Middle frontal gyrus (tissue), 1 donor: ENCODE results near the gene SRM.
"Not testable (repeated sequence)": the region's sequence is repeated elsewhere in the genome, so short reads cannot be mapped to it uniquely, and the experiment has no call there.

Experiments used
- DNase-seq: peaks from one replicate; pipeline ENCODE4 v3.0.0-alpha.2; 2015; ENCODE audit warnings: low spot score; ENCODE audit errors: extremely low spot score

Gene SRM

DNA sequence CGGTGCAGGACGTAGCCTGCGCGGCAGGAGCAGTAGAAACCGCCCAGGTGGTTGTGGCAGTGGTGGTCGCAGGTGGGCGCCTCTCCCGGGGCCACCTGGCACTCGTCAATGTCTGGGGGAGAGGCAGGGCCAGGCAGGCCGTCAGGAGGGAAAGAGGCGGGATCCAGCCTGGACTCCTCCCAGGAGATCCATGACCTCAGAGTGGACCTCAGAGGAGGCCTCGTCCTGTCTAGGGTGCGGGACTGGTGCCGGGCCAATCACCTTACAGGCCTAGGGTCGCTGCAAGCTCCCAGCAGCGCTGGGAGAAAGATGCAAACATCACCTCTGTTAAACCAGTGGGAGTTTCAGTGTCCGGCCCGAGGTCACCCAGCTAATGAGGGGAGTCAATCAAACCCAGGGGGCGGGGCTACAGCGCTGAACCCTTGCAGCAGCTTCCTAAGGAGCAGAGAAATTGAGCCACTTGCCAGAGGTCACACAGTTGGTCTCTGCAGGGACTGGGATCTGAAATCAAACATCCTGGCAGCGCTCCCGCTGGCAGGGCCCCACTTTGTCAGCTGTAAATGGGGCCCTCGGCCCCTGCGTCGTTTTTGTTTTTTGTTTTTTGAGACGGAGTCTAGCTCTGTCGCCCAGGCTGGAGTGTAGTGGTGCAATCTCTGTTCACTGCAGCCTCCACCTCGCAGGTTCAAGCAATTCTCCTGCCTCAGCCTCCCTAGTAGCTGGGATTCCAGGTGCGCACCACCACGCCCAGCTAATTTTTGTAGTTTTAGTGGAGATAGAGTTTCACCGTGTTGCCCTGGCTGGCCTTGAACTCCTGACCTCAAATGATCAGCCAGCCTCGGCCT is 14.2 kb downstream of the SRM start:
- DNase-seq = no peak

GRCh38 chr1:11044849-11045427 is 14.9 kb downstream of the SRM start:
- DNase-seq = no peak

- DNase-seq = no peak
Measured at GRCh38 chr1:11044086-11044848, 15.6 kb downstream of the SRM start.

DNA sequence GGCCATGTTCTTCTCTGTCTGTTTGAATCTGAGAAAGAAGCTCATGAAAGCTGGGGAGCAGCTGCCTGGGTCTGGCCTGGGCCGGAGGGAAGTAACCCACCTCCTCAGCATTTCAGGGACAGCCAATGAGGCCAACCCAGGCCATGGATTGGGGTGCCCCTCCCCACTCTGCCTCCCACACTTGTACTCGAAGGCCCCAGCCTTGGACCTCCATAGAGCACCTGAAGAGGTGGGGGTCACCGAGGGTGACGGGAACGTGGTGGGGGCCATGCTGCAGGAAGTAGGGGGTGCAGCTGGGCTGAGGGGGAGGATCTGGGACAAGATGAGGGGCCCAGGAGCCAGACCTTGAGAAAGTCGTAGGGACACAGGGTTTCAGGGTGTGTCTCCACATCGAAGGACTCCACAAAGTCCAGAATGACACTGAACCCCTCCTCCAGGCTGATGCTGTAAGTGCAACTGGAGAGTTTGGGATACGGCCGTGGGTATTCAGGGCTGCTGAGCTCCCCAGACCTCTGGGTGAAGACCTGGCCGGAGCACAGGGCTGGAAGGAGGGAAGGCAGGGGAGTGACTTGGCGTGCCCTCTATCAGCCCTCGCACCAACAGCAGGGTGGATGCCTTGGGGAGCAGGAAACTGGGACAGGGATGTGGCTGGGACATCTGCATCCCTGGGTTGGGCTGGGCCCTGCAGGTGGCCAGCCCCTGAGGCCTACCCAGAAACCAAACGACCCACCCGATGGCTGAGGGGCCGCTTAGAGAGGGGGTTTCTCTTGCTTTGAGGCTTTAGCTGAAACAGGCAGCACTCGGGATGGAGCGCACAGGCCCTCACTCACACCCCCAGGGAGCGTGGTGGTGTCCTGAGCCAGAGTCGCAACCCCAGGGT is 16.6 kb downstream of the SRM start:
- no peak for DNase-seq

DNA sequence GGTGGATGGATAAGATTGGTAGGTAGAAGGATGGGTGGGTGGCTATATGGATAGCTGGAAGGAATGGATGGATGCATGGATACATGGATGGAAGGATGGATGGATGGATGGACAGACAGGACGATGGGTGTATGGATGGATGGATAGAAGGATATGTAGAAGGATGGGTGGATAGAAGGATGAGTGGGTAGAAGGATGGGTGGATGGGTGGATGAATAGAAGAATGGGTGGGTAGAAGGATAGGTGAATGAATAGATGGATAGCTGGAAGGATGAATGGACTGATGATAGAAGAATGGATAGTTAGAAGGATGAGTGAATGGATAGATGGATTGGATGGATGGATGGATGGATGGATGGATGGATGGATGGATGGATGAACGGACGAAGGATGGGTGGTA is 17.8 kb downstream of the SRM start:
- no peak for DNase-seq

- DNase-seq = no peak
Measured at GRCh38 chr1:11041048-11041447, 18.8 kb downstream of the SRM start.

GRCh38 chr1:11040105-11040429 is 19.8 kb downstream of the SRM start:
- DNase-seq = not testable (repeated sequence)

- no peak for DNase-seq
Measured at GRCh38 chr1:11039351-11040104, 20.3 kb downstream of the SRM start.

DNA sequence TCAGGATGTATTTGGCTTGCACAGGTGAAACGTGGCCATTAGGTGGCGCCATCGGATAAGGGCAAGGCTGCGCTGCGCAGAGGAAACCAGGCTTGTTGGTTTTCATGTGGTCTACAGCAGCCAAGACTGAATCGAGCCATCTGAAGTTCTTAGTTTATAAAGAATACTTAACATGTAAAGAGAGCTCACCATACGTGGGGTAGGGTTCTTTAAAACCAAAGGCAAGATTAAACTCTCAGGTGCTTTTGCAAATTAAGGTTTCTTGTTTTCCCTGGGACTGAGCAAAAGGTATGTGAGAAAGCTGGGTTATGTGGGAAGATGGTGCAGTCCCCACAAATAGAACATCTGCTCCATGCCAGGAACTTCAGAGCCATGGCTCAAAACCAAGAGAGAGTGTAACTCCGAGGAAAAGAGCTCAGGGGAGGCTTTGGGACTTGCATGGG is 22.1 kb downstream of the SRM start:
- peak; percentile 83 for DNase-seq

DNA sequence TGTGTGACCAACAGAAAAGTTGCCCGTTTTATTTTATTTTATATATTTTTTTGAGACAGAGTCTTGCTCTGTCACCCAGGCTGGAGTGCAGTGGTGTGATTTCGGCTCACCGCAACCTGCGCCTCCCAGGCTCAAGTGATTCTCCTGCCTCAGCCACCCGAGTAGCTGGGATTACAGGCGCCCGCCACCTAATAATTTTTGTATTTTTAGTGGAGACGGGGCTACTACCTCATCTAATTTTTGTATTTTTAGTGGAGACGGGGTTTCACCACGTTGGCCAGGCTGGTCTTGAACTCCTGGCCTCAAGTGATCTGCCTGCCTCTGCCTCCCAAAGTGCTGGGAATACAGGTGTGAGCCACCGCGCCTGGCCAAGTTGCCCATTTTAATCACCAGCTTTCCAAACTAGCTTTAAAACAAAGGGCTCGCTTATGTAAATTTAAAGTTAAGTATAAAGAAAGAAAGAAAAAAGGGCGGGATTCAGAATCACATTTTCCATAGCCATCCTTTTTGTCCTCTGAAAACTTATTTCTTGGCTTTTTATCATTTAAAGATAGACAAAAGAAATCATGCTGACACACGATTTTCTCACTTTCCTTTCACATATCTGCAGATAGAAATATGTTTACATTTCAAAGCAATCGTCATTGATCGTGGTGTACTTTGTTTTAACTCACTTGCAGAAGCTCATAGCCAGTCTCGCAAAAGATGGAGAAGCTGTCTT is 22.6 kb downstream of the SRM start:
- not testable (repeated sequence) for DNase-seq

- DNase-seq = no peak
Measured at GRCh38 chr1:11031624-11032262, 28.1 kb downstream of the SRM start.

GRCh38 chr1:11030865-11031264 is 29.0 kb downstream of the SRM start:
- no peak for DNase-seq

GRCh38 chr1:11028018-11028417 is 31.8 kb downstream of the SRM start:
- DNase-seq = no peak

DNA sequence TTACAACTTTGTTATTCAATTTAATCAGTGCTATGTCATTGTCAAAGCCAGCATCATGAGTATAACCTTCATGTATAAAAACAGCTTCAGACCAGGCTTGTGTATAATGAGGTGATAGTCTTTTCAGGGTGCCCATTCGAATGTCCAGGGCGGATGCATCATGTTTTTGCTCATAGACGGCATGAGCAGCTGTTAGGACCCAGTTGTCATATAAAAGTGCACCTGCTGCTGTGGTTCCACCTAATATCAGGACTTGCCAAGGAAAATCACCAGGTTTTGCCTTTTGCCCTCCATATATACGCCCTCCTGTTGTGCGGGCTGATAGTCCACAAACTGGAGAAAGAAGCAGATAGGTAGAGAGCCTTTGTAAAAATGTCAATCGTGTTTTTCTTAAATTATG is 32.5 kb downstream of the SRM start:
- no peak for DNase-seq

DNA sequence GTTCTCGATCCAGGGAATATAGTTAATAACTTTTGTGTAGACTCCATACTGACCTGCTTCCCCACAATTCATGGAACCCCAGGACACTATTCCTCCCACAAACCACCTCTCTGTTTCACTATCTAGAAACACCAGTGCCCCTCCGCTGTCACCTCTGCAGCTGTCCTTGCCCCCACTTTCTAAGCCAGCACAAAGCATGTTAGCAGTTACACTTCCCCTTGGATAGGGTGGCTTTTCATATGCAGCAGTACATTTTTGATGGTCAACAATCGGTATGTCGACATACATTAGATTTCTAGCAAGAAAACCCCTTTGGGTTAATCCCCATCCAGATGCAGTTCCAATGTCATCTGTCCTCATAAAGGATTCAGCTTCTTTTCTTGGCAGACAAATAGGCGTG is 32.9 kb downstream of the SRM start:
- DNase-seq = no peak

GRCh38 chr1:11026052-11026451 is 33.8 kb downstream of the SRM start:
- DNase-seq = no peak

- DNase-seq = no peak
Measured at GRCh38 chr1:11025618-11026017, 34.2 kb downstream of the SRM start.

DNA sequence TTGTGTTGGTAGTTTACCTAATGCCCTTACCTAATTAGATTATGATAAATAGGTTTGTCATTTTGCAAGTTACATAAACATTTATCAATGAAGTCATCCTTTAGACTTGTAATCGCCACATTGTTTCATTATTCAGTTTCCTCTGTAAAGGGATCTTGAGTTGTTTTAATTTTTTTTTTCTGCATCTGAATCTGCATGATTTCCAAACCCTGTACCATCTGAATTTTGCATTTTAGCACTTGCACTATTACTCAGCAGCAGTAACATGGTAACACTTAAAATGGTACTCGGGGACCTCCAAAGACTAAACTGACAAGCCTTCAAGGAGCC is 35.0 kb downstream of the SRM start:
- DNase-seq = no peak

DNA sequence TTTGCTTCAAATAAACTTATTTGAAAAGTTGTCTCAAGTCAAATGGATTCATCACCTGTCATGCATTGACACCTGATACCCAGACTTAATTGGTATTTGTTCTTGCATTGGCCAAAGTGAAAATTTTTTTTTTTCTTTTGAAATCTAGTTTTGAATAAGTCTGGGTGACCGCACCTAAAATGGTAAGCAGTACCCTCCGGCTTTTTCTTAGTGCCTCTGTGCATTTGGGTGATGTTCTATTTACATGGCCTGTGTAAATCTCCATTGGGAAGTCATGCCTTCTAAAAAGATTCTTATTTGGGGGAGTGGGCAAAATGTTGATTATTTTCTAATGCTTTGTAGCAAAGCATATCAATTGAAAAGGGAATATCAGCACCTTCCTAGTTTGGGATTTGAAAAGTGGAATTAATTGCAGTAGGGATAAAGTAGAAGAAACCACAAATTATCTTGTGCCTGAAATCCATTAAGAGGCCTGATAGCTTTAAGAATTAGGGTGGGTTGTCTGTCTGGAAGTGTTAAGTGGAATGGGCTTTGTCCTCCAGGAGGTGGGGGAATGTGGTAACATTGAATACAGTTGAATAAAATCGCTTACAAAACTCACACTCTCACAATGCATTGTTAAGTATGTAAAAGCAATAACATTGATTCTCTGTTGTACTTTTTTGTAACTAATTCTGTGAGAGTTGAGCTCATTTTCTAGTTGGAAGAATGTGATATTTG is 35.5 kb downstream of the SRM start:
- no peak for DNase-seq
